HG02840 (cell line): Measurements from ENCODE around the gene UCN2.

Experiments used
- ATAC-seq: cut with Tn5 transposase; IDR thresholded peaks from one replicate; pipeline ENCODE4 v1.9.1; 2021; ENCODE audit warnings: mild to moderate bottlenecking, moderate library complexity, moderate number of reproducible peaks; ENCODE audit not compliant: unreplicated experiment, low FRiP score

Gene UCN2

GRCh38 chr3:48563382-48563918, at the start of gene UCN2:
Gene UCN2, minus strand, starts transcription at chr3:48563781. Its CDS starts 657 bp downstream, at chr3:48563124.
- no peak for ATAC-seq

- no peak for ATAC-seq
These were observed 48.7 kb upstream of the UCN2 start for GRCh38 chr3:48612309-48612708.

GRCh38 chr3:48609088-48610005, 45.8 kb upstream of the UCN2 start, which contains the start of gene UQCRC1:
Gene UQCRC1, minus strand, starts transcription at chr3:48609646. Its CDS starts 26 bp downstream, at chr3:48609620.
- ATAC-seq, result peak; percentile 97

GRCh38 chr3:48607519-48607918, 43.9 kb upstream of the UCN2 start:
- ATAC-seq, result no peak

- no peak for ATAC-seq
These were observed 38.0 kb upstream of the UCN2 start for GRCh38 chr3:48601622-48601994.

GRCh38 chr3:48600711-48601621, 37.4 kb upstream of the UCN2 start:
- ATAC-seq, result no peak

GRCh38 chr3:48599509-48600285, 36.1 kb upstream of the UCN2 start:
- ATAC-seq, result no peak

- no peak for ATAC-seq
These were observed 35.5 kb upstream of the UCN2 start for GRCh38 chr3:48599077-48599501.

GRCh38 chr3:48598323-48599076, 34.9 kb upstream of the UCN2 start:
- no peak for ATAC-seq

GRCh38 chr3:48597408-48597800, 33.8 kb upstream of the UCN2 start:
- ATAC-seq, result no peak

GRCh38 chr3:48596676-48597407, 33.3 kb upstream of the UCN2 start:
- ATAC-seq, result no peak

- ATAC-seq, result no peak
These were observed 32.6 kb upstream of the UCN2 start for GRCh38 chr3:48596157-48596556.

- ATAC-seq, result no peak
These were observed 32.0 kb upstream of the UCN2 start for GRCh38 chr3:48595526-48596121.

- ATAC-seq, result no peak
These were observed 31.5 kb upstream of the UCN2 start, which contains the start of gene COL7A1 for GRCh38 chr3:48595075-48595525. Gene COL7A1, minus strand, starts transcription at chr3:48595329. Its CDS starts 170 bp downstream, at chr3:48595159.

GRCh38 chr3:48594417-48595049, 31.0 kb upstream of the UCN2 start:
- no peak for ATAC-seq

GRCh38 chr3:48593337-48593736, 29.8 kb upstream of the UCN2 start:
- no peak for ATAC-seq

GRCh38 chr3:48592519-48593087, 29.0 kb upstream of the UCN2 start:
- ATAC-seq, result no peak
